Stimulated activated CD4-positive, alpha-beta T cell treated with anti-CD3 and anti-CD28 coated beads, Interleukin-12 subunit alpha, Interleukin-12 subunit beta, amount 100 ng/mL, for 48 hours (primary cell): ENCODE measurements around the gene CLASP1.

ENCODE experiments used
- DNase-seq, 3 donors: peaks; one replicate each; pipeline ENCODE4 v3.0.0-alpha.2; 2020; ENCODE audit warnings: low read depth in 2 of 3, low spot score in 1 of 3

CLASP1 gene

DNA sequence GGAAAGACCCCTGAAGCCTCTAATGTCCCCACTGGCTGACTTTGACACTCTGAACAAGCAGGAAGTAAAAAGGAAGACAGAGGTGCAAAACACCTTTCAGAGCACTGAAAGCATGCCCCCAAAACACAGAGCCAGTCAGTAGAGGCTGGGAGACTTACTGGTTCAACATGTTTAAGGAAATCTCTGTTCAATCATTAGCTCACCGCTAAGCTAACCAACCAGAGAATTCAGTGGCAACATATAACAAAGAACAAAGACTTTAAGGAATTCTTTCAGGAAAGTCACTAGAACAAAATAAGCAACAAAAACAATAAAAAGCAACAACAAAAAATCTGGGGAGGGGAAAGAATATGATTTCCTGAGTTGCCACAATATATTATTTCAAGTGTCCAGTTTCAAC, 142.6 kb downstream of the CLASP1 start:
- DNase-seq, result no peak

DNA sequence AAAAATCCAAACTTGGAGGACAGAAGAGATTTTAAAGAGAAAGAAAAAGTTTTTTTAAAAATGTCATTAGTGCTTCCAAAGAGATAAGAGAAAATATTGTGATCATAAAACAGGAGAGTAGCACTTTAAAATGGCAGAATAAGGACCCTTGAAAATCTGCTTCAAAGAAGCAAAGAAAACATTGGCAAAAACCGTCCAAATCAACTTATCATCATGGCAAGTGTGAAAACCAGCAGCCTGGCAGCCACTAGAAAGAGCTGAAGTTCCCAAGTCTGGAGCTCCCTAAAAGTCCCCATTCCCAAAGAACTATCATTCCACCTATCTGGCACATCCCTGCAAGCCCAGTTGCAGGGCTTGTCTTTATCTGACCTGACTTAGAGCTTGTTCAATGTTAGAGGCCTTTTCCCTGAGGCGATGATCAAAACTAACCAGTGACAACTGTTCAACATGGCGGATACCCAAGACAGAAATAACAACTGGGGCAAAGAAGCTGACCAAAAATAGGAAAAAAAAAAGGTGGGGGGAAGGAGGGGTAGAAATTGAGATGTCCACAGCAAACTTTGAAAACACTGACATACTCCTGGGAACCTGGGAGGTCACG, 143.2 kb downstream of the CLASP1 start:
- DNase-seq, result no peak

DNA sequence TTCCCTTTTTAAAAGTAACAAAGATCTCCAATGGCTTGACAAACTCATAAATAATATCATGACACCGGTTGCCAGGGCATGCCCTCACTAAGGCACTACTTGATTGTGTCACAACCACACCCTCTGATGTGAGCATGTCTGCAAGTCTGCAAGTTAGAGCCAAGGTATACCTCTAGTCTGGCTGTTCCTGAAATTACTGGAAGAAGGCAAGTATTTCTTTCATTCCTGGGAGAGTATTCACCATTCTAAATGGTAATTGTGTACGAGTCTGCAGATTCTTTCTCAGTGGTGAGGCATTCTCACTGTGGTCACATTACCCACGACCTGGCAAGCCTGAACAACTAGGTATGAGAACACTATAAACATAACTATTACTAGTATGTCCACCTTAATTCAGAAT, 144.3 kb downstream of the CLASP1 start:
- DNase-seq, result no peak

DNA sequence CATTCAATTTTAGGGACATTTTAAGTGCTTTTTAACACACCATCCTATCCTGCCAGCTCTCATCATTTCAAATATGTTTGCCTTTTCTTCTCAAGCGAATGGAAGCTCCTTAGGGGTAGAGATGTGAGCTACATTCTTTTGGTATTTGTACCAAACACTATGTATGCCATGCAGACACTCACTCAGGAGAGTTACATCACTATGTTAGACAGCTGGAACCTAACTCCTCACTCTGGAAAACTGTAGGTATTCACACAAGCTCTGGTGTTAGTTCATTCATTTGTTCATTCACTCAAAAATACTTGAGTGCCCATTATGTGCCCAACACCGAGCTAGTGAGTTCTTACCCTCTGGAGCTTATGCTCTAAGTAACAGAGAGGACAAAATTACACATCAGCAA, 144.9 kb downstream of the CLASP1 start:
- DNase-seq, result no peak

GRCh38 chr2:121502781-121503180, 146.5 kb downstream of the CLASP1 start:
- no peak for DNase-seq

DNA sequence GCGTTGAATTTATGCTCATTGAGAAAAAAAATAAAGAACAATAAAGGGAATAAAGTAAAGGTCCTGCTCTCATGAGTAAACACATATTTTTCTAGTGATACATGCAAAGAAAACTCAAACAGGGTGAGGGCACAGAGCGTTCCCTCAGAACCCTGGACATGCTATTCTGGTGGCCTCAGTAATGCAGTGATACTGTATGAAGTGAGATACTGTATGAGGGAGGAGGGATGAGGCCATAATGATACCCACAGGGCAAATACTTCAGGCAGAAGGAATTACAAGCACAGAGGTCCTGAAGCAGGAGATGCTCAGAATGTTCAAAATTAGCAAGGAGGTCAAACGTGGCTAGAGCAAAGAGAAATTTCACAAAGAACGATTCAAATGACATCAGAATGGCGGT, 147.0 kb downstream of the CLASP1 start:
- DNase-seq, result no peak

DNA sequence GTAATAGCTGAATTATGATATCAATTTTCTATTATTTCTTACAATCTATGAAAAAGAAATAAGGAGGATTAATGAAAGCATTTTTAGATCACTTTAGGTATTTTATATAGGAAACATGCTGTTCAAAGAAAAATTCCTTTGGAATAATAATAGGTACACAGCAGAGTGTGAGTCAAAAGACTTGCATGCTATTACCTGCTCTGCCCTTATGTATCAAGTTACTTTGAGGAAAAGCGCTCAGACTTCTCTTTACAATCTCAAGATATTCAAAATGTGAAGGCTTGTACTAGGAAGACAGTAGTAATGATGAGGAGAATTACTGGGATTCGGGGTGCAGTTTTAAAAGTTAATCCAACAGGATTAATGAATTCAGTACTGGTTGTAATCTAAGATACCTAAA, 147.7 kb downstream of the CLASP1 start:
- DNase-seq, result no peak

GRCh38 chr2:121501031-121501430, 148.2 kb downstream of the CLASP1 start:
- DNase-seq, result no peak

- no peak for DNase-seq
Measured at GRCh38 chr2:121498731-121499130, 150.5 kb downstream of the CLASP1 start.

DNA sequence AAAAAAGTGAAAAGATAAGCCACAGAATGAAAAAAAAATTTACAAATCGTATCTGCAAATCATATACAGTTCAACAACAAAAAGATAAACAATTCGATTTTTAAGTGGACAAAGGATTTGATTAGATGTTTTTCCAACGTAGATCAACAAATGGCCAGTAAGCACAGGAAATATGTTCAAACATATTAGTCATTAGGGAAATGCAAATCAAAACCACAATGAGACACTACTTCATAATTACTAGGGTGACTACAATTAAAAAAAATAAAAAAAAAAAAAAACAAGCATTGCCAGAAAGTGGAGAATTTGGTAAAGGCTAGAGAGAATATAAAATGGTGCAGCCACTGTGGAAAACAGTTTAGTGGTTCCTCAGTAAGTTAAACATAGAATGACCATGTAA, 156.9 kb downstream of the CLASP1 start:
- DNase-seq, result no peak

DNA sequence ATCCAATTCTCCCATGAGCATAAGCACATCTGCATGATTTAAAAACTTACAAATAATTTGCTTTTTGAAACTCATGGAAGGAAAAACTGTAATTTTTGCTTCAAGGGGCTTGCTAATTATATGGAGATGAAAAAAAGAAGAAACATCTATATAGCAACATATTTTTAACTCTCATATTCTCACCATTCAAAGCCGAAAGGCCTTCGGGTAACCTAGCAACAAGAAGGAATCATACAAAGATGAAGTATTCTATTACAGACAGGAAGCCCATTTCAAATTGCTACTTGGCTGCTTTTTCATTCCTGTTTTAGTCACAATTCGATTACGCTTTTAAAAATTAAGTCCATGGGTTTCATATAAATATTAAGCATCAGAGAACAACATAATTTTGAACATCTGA, 157.7 kb downstream of the CLASP1 start:
- no peak for DNase-seq

DNA sequence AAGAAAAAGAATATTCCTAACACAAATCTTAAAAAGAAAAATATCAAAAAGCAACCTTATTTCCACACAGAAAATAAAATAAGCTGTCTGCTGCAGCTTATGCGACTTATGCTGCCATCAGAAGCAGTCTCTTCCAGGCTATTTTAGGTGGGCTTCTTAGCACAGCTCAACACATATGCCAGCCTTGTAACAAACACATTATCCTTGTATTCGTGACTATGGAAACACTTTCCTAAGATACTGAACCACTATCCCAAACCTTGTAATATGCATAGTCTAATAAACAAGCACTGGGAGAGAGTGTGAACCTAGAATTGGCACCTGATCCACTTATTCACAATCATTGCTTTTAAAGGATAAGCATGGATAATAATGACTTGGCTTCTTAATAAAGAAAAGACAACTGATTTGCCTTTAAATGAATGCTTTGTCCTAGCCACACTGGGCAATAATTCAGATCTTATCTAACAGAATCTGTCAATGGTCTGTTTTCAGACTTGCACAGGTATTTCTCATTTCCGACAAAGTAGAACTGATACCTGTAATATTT, 158.6 kb downstream of the CLASP1 start:
- DNase-seq, result no peak

- no peak for DNase-seq
Measured at GRCh38 chr2:121489911-121490583, 159.2 kb downstream of the CLASP1 start.

- no peak for DNase-seq
Measured at GRCh38 chr2:121489284-121489683, 160.0 kb downstream of the CLASP1 start.

DNA sequence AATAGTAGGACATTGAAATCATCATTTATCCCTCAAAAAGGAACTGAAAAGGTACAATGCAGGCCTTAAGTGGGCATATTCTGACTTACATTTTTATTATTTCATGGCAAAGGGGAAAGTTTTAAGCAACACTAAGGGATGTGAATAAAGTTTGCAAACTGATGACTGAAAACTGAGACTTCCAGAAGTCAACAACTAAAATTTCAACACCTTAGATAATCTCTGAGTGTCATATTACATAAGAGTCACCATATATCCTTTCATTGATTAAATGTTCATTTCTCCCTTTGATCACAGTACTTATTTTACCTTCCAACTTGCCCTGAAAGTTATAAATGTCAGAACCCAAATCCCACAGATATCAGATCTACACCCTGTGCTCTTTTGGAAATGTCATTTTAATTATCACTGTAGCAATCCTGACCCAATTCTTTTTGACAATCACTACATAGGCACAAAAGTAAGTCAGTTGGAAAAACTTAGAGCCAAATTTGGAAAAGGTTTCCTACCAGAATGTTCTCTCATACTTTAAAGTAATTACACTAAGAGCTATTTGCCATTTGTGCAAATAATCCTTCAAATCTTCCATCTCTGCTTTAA, 163.0 kb downstream of the CLASP1 start:
- no peak for DNase-seq

DNA sequence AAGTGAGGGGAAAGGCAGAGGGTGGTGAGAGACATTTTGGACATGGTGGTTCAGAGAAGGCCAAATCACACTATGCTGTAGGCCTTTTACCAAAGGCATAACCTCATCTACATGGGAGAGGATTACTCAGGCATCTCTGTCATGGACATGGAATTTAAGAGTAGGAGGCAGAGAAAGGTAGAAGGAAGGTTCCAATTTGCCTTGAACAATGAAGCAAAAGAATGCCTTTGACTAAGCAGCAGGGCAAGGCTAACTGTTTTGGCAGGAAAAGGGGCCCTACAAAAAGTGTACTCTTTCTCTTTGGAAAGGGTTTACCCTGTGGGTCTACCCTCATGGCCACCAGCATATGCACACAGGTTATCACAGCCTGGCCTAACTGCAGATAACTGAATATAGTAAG, 164.2 kb downstream of the CLASP1 start:
- DNase-seq, result no peak

GRCh38 chr2:121483846-121484245, 165.4 kb downstream of the CLASP1 start:
- no peak for DNase-seq

DNA sequence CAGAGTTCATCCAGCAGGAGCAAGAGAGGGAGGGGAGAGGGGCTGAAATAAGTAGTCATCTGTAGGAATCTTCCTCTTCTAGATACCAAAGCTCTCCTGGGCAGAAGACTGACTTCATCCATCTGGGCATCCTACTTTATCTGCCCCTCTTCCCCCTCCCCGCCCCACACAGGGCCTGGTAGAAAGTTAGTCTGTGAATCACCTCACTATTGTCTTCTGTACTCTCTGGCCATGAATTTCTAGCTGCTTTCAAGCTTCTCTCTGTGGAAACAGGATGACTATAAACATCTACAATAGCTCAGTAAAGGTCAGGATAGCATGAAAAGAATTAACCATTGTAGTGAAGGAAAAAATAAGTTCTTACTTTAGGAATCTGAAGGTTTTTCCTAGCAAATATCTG, 166.2 kb downstream of the CLASP1 start:
- no peak for DNase-seq

DNA sequence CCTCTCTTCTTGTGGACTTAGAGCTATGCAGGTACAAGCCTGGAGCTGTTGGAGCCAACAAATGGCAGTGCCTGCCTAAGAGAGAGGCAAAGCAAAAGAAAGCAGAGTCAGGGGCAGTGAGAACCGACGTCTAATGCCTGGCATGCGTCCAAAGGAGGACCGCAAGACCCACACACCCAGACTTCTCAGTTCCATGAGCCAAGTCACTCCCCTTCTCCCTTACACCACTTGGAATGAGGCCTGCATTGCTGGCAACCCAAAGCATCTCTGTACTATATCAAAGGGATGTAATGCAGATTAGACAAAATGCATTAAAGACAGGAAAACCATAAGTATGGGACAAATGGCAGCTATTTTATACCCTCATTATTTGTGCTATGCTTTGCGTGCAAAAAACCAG, 168.4 kb downstream of the CLASP1 start:
- no peak for DNase-seq

- DNase-seq, result no peak
Measured at GRCh38 chr2:121479882-121480522, 169.3 kb downstream of the CLASP1 start.

DNA sequence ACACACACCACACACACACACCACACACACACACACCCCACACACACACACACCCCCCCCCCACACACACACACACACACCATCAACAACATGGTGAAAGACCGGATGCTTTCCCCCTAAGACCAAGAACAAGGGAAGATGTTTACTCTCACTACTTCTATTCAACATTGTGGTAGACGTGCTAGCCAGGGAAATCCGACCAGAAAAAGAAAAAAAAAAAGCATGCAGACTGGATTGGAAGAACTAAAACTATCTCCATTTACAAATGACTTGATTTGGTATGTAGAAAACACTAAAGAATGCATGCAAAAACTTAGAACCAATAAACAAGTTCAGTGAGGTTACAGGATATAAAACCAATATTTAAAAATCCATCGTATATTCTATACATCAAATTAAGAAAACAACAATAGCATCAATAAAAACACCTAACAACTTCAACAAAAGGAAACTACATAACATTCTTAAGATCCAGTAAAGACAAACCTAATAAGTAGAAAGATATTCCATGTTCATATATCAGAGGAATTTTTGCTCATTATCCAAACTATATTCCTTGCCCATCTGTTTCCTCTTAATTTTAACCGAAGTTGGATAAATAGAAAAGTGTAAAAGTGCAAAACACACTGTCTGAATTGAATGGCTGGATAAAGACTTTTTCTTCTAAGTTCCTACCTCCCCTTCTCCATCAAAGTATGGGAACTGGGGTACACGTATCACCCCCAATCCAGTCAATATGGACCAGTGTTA, 170.1 kb downstream of the CLASP1 start:
- no peak for DNase-seq
